ENCODE data around the gene TOPAZ1.

Gene TOPAZ1

GRCh38 chr3:44292947-44293346 lies 51.3 kb downstream of the TOPAZ1 start:
- H3K4me3 ChIP-seq (ENCODE audit: low read length) = no peak overlapping the region
- no peak for DNase-seq (ENCODE audit: low read depth)

GRCh38 chr3:44297255-44297654 lies 55.6 kb downstream of the TOPAZ1 start:
- H3K4me3 ChIP-seq (ENCODE audit: low read length) = no peak overlapping the region
- no peak for TF ChIP-seq CTCF (conservative IDR thresholded peaks at IDR 0.05; ENCODE audit: low read length)
- no peak for DNase-seq (ENCODE audit: low read depth)

More at GRCh38 chr3:44292947-44293346, 51.3 kb downstream of the TOPAZ1 start:
- TF ChIP-seq CTCF (conservative IDR thresholded peaks at IDR 0.05; ENCODE audit: low read length) = no peak

GRCh38 chr3:44301746-44302145 lies 60.1 kb downstream of the TOPAZ1 start:
- H3K4me3 ChIP-seq (ENCODE audit: low read length) = no peak overlapping the region
- no peak for TF ChIP-seq CTCF (conservative IDR thresholded peaks at IDR 0.05; ENCODE audit: low read length)
- DNase-seq (ENCODE audit: low read depth) = no peak

DNA sequence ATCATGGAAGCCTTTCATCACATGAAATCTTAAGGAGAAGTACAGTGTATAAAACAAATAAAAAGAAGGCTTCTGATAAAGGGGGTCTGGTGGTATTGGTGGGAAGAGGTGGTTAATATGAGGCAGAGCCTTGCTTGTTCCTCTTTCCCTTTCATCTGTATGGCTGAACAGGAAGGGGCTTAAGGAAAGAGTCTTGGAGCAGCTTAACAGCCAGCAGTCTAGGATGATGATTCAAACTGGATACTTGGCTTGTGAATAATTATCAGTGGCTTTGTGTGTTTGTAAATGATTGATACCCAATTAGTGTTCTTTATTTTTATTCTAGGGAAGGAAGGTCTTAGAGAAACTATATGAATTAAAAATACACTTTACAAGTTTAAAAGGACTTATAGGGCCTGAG lies 67.8 kb downstream of the TOPAZ1 start:
- DNase-seq (ENCODE audit: low read depth) = no peak
- H3K4me3 ChIP-seq (ENCODE audit: low read length) = no peak overlapping the region
- no peak for TF ChIP-seq CTCF (conservative IDR thresholded peaks at IDR 0.05; ENCODE audit: low read length)

DNA sequence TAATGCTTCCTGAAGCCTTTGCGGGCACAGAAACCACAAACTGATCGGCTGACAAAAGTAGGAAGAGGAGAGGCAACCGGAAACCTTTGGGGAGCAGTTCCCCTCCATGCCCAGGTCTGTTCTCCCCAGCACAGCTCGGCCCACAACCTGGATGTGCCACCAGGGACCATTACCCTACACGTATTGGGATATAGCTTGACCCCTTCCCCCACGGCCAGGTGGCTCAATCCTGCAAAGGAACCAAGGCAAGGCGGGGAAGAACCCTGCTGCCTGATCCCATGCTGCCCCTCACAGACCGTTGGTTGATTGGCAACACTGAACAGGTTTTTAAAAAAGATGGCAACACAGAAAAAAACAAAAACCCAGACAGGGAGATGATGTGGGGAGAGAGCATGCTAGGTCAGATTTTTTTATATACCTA lies 77.2 kb downstream of the TOPAZ1 start:
- H3K4me3 ChIP-seq (ENCODE audit: low read length) = no peak overlapping the region
- TF ChIP-seq CTCF (conservative IDR thresholded peaks at IDR 0.05; ENCODE audit: low read length) = no peak
- no peak for DNase-seq (ENCODE audit: low read depth)

DNA sequence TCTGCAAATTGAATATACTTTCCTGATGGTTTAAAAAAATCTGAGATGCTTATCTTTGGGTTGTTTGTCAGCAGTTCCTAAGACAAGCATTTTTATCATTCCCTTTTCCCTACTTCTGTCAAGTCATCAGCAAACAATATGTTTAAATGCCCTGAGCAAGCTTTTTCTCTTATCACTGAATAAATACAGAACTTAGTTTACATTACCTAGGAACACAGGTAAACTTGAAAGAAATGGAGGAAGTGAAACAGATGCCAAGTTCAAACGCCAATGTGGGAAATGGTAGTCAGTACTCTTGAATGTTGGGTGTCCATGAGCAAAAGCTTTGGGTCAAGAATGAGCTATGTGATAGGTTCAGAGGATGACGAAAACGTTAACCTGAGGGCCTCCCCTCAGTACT lies 79.6 kb downstream of the TOPAZ1 start:
- no peak for TF ChIP-seq CTCF (conservative IDR thresholded peaks at IDR 0.05; ENCODE audit: low read length)
- DNase-seq (ENCODE audit: low read depth) = no peak

GRCh38 chr3:44323341-44323955 lies 81.8 kb downstream of the TOPAZ1 start:
- no peak overlapping the region for H3K4me3 ChIP-seq (ENCODE audit: low read length)
- peak; percentile 66 for DNase-seq (ENCODE audit: low read depth)
- peak; percentile 95 for TF ChIP-seq CTCF (conservative IDR thresholded peaks at IDR 0.05; ENCODE audit: low read length)

More for the DNA sequence above, 79.6 kb downstream of the TOPAZ1 start:
- H3K4me3 ChIP-seq (ENCODE audit: low read length) = no peak overlapping the region
